ENCODE measurements around the gene IFI6.
A peak's percentile ranks its signal among the peaks of the same experiment; 100 is the strongest.
"Not testable (repeated sequence)": the region's sequence is repeated elsewhere in the genome, so short reads cannot be mapped to it uniquely, and the experiment has no call there.

Gene IFI6

GRCh38 chr1:27626031-27626935 is 45.7 kb downstream of the IFI6 start:
- DNase-seq: no peak

GRCh38 chr1:27624467-27625178 is 47.4 kb downstream of the IFI6 start:
- DNase-seq: no peak

GRCh38 chr1:27623327-27624212 is 48.4 kb downstream of the IFI6 start:
- no peak for DNase-seq

GRCh38 chr1:27622828-27623227 is 49.2 kb downstream of the IFI6 start:
- no peak for DNase-seq

- no peak for DNase-seq
Observed at GRCh38 chr1:27621051-27621920, 50.7 kb downstream of the IFI6 start.

GRCh38 chr1:27619782-27620438 is 52.1 kb downstream of the IFI6 start:
- DNase-seq: not testable (repeated sequence)

GRCh38 chr1:27618341-27619082 is 53.5 kb downstream of the IFI6 start:
- DNase-seq: peak in 1 of 2 donors; percentile 33

- DNase-seq: no peak
Observed at GRCh38 chr1:27617420-27617819, 54.6 kb downstream of the IFI6 start.

- no peak for DNase-seq
Observed at GRCh38 chr1:27616441-27616840, 55.6 kb downstream of the IFI6 start.
